Measurements from ENCODE around the gene AFF3. TPM values are rescaled to one million over a fixed set of nuclear protein-coding genes. Genes with fewer than 3 reads are reported as not detected.

AFF3 gene
- polyA plus RNA-seq, 5 donors = 17.1 to 21.3 (median 19.1) TPM

DNA sequence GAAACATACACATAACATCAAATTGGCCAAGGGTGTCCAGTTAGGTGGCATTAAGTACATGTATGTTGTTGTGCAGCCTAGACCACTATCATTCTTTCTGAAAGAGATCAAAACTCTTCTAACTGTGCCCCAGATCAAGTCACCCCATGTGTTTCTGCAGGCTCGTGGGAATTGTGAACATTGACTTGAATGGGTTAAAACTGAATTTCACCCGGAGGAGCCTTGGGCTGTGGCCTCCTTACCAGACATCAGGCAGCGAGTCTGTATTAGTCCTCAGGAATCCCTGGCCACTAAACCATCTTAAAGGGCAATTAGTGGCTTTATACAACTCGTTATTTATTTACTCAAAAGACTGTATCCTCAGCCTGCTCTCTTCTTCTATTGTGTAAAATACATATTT lies 503.6 kb downstream of the AFF3 start:
- DNase-seq = no peak

DNA sequence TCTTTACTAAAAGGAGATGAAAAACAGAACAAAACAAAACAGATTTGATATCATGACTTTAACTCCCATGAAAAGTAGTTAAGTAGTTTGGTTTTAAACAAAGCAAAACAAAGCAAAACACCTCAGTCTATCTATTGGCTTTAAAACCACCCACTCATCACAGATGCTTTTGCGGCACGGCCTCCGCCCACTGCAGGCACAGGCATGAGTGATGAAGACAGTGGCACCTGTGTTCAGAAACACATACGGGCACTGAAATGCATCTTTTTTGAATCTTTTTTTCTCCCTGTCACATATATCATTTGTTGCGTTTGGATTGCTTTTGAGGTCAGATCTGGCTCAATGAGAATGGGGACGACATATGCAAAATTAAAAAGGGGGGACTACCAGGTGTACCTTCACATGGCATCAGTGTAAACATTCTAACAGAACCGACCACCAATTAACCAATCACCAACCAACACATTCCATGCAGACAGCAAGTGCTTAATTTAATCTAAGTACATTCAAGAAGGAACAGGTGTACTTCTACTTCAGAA lies 505.2 kb downstream of the AFF3 start:
- DNase-seq = no peak

DNA sequence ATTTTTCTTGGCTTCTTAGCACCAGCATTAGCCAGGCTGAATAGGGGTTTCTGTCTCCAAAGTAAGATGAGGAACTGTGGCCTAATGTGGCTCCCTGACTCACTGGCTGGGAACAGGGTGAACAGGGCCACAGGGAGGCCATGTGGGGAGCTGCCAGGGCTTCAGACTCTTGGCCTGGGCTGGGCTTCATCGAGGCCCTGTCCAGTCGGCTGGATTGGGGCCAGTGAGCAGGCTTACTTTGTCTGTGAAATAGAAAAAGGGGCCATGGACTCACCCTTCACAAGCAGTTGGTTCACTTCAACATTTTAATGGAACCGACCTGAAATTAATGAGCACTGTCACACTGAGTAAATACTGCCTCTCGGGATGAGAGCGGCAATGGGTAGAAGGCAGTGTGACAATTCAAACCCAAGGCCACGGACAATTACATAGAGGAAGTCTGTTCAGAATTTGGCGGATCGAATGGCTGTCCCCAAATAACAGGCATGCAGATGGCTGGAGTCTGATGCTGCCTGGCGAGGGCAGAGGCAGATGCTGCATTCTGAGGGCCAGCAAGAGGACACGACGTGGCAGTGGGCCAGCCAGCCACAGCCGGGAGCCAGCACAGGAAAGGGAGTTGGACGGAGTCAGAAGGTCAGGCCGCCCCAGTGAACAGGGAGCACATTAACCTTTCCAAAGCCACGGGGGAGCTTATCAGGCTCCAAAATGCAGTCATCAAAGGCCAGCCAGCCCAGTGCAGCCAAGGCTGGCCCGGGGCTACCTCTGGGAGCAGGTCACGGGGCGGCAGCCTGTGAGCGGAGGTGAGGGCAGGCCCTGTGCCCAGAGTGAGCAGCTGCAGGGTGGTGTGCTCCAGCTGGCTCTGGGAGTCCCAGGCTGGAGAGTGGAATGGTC lies 506.0 kb downstream of the AFF3 start:
- no peak for DNase-seq

DNA sequence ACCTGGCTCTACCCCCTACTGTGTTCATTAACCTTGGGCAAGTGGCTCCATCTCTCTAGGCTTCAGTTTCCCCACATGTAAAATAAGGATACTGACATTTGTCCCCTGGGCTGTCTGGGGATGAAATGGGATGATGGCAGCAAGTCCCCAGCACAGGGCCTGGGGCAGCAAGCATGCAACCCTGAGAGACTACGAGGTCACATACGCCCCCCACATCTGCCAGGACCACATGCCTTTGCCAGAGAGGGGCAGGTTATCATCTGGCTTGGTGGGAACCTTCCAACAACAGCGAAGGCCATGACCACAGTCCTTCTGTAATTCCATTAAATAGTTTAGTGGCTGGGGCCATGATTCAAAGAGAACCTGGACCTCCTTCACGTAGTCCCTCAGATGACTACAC lies 506.7 kb downstream of the AFF3 start:
- DNase-seq = no peak

DNA sequence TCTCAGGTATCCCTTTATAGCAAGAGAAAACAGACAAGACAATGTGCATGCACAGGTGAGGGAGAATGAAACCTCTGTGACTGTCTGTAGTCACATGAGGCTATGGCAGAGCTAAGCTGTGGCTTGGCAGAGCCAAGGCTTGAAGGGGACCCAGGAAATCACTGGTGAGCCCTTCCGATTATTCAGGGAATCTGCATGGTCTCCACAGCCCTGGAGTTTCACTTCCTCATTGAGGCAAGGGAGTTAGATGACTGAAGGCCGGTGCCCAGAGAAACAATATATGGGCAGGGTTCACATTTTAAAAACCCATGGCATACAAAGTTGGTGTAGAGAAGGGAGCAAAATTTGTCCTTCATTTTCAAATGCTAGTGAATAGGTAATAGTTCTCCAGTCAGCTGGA lies 508.2 kb downstream of the AFF3 start:
- DNase-seq = no peak

DNA sequence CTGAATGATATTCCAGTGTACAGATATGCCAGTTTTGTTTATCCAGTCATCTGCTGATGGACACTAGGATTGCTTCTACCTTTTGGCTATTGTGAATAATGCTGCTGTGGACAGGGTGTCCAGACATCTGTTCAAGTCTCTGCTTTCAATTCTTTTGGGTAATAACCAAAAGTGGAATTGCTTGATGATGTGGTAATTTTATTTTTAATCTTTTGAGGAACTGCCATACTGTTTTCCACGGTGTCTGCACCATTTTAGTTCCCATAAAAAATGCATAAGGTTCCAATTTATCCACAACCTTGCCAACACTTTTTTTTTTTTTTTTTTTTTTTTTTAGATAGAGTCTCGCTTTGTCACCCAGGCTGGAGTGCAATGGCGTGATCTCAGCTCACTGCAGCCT lies 510.7 kb downstream of the AFF3 start:
- DNase-seq = no peak

DNA sequence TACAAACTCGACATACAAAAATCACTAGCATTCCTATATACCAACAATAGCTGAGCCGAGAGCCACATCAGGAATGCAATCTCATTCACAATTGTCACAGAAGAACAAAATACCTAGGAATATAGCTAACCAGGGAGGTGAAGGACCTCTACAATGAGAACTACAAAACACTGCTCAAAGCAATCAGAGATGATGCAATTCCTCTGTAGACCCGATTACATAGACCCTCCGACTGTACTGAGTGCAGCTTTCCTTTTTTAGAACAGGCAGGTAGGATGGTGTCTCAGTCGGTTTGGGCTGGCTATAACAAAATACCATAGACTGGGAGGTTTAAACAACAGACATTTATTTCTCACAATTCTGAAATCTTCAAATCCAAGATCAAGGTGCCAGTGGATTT lies 513.1 kb downstream of the AFF3 start:
- no peak for DNase-seq

DNA sequence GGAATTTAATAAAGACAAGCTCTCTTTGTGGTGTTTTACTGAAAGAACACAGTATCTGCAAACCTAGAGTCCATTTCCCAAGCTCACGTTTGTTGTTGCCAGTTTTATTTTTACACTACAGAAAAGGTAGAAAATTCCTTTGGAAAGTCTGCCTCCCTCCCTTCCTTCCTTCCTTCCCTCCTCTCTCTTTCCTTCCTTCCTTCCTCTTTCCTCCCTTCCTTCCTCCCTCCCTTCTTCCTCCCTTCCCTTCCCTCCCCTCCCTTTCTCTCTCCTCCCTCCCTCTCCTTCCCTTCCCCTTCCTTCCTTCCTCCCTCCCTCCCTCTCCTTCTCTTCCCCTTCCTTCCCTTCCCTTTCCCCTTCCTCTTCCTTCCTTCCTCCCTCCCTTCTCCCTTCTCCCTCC lies 516.2 kb downstream of the AFF3 start:
- no peak for DNase-seq

DNA sequence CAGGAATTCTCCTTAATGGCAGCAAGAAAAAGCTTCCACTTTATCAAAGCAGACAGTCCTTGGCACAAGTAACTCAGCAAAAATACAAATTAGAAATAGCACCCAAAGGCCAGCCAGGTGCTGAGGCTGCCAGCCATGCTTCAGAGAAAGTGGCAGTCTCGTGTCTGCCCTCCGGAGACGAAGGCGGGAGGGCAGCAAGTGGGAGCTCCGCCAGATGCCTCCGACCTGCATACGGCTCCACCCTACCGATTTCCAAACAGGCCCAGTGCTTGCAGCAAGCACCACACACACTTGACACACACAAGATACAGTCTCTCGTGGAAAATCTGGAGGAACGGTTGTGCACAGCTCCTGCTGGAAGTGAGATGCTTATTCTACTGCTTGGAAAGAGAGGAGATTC lies 517.7 kb downstream of the AFF3 start:
- DNase-seq = no peak

DNA sequence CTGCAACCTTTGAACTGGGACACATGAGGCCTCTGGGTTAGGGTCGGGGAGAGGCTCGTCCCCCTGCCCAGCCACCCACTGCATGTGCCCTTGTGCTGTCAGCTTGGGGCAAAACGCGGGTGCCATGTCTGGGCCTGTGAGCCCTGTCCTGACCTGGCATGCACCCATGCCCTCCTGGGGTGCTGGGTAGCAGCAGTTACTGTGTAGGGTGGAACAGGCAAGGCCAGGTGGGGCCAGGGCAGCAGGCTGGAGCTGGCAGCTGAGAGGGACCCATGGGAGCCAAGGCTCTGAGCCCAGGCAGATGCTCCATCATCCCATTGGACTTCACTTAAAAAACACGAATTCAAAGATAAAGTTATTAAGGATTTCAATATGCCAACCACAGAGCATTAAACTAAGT lies 518.8 kb downstream of the AFF3 start:
- no peak for DNase-seq

DNA sequence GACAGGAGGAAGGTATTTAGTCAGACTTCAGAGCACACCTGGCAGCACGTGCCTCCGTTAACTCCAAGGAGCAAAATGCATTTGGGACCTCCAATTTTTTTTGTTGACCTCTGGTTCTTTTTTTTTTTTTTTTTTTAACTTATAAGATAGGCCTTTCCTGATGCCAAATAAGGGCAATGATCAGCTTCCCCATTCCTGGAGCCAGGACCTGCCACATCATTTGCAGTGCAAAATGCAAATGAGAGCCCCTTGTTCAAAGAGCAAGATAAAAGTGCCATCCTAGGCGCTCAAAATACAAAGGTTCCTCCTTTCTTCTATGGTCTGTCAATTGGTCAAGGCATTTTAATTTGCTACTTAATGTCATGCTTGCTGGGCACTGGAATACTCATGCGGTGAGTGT lies 519.4 kb downstream of the AFF3 start:
- no peak for DNase-seq

DNA sequence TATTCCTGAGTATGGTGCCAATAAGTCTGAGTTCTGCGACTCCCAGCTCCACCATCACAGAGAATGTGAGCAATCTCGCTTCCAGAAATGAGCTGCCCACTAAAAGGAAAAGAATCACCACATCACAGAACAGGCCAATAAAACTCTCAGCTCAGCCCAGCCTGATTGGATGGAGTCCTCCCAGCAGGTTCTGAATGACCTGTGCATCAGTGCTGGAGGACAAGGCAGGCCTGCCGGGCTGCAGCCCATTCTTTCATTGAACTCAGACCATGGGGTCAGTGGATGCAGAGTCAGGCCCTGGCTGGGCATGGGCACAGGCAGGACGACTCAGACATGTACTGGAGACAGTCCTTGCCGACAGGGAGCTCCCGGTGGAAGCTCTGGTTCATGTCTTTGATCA lies 519.9 kb downstream of the AFF3 start:
- DNase-seq = no peak

DNA sequence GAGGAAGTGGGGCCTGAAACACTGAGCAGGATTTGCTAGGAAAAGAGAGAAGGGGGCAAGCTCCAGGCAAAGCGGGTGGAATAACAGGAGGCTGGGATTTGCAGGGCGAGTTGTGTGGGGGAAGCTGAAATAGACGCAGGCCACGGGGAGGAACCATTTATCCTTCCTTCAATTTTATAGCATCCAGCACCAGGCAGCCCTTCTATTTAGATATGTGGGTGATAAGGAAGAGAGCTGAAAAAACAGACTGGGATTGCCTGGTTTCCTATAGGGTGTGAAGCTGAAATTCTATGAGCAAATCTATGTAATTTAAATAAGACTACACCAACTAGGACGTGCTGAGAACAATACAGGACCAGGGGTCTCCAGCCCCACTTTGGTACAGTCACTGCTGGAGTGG lies 520.6 kb downstream of the AFF3 start:
- no peak for DNase-seq

DNA sequence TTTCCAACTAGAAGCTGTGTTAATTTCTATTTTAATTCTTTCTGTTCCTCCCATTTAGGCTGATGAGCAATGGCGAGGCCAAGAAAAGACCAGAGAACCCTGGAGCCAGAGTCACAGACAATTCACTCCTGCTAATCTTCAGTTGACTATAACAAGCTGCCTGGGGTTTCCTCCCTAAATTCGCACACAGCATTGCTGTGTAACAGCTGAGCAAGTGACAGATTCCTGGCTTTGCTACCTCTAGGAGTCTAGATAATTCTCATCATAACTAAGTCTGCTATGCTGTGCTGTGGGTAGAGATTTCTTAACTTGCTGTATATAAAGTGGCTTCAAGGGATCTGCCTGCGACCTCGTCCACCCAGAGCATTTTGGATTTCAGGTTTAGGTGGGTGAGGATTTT lies 521.3 kb downstream of the AFF3 start:
- no peak for DNase-seq

DNA sequence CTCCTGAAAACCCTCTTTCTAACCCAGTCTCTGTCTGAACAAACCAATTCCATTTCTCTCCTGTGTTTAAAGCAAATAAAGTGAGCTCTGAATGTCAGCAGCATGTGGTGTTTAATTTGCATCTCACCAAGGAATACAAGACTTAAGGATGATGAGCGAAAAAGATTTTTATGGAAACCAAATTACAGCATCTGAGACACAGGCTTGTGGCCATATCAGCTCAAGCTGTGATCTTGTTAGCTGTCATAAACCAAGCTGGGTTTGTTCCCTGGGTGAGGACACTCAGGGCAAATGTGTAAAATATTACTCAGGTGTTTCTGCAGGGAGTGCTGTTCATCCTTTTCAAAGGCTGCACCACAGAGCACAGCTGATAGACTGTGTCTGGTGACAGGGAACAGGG lies 523.2 kb downstream of the AFF3 start:
- DNase-seq = no peak

DNA sequence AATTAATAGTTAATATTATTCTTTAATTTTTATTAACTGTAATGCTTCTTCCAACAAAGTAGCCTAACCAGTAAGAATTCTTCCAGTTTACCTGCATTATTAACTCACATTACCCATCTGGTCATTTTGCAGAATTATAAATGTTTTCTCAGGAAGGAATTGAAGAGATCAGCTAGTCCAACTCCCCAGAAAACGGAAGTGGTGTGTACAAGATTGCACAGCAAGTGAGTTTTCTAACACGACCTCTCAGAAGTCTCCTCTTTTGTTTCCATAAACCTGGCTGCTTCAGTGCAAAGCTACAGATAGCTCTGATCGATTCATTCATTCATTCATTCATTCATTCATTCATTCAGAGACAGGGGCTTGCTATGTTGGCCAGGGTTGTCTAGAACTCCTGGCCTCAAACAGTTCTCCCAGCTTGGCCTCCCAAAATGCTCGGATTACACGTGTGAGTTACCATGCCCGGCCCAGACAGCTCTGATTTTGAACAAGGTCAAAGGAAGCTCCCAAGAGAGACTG lies 523.8 kb downstream of the AFF3 start:
- DNase-seq = no peak

DNA sequence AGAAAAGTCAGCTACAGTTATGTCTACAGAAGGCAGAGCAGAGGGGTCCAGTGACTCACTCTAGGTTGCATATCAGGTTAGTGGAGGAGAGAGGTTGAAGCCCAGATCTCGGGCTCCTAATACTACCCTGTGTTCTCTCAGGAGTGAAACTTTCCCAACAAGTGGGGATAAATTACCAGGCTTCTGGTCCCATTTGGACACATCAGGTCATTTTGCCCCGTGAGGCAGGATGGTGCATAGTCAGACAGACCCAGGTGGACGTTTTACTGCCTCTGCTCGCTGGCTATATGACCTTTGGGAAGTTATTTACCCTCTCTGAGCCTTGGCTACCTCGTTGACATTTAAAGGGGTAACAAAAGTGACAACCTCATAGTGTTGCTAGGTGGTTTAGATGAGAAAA lies 524.6 kb downstream of the AFF3 start:
- DNase-seq = no peak

DNA sequence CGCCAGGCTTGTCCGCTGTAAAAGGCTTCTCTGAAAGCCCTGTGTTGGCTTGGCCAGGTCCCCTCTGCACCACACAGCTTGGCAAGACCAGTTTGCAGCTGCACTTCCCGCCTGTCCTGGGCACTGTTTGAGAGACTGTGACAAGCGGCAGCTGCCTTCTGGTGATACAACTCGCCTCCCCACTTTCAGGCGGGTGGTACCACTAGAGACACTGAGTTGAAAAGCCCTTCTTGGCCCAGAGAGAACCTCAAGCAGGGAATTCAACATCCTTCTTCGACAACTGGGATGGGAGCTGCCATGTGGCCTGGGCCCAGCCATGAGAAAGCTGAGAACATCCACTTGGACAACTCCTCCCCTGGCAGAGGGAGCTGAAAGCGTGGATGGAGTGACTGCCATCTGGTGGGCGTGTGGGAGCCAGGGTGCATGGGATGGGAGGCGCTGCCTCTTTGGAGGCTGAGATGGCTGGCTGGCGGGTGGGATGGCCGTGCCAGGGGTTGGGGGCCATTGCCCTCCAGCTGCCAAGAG lies 527.1 kb downstream of the AFF3 start:
- no peak for DNase-seq

DNA sequence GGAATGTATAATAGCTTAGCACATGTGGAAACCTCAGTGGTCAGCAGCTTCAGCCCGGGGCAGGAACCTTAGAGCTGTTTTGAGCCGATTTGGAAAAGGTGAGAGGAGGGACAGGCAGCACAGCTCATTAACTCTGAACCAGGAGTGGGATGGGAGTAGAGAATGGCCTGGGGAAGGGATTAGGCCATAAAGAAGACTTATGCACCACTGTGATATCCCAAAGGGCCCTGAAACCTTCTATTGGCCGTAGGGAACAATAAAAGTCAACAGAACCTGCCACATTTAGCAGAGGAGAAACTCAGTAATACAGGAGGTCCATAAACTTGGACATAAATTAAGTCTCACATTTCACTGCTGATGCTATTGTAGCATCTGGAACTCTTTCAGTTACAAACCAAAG lies 528.4 kb downstream of the AFF3 start:
- DNase-seq = no peak

DNA sequence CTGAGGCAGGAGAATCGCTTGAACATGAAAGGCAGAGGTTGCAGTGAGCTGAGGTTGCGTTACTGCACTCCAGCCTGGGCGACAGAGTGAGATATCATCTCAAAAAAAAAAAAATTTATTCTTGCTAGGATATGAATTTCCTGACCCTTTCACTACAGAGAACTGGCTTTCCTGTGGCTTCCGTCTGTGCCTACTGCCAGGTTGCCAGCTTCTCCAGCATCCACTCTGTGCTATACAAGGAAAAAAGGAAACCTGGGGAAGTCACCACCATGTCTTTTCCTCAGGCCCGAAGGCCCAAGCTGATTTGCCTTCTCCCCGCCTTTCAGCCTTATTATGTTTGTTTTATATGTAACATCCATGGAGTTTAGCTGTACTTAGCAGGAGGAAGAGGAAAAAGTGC lies 530.6 kb downstream of the AFF3 start:
- no peak for DNase-seq

DNA sequence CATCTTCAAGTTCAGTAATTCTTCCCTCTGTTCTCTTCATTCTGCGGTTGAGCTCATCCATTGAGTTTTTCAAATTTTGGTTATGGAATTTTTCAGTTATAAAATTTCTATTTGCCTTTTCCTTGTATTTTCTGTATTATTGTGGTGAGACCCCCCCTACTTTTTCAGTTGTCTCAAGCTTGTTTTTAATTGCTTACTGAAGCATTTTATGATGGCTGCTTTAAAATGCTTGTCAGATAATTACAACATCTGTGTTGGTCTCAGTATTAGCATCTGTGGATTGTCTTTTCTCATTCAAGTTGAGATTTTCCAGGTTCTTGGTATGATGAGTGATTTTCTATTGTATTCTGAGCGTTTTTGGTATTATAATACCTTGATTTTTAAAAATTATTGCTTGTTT lies 531.4 kb downstream of the AFF3 start:
- no peak for DNase-seq

DNA sequence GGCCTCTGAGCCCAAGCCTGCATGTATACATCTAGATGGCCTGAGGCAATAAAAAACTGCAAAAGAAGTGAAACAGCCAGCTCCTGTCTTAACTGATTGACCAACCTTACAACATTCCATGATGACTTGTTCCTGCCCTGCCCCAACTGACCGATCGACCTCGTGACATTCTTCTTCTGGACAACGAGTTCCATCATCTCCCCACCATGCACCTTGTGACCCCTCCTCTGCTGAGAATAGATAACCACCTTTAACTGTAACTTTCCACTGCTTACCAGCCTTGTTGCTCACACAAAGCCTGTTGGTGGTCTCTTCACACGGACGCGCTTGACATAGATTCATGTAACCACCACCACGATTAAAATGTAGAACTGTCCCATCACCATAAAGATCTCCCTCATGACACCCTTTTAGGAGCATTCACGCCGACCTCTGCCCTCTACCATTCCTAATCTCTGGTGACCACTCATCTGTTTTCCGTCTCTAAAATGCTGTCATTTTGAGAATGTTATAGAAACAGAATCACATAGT lies 532.5 kb downstream of the AFF3 start:
- DNase-seq = no peak

DNA sequence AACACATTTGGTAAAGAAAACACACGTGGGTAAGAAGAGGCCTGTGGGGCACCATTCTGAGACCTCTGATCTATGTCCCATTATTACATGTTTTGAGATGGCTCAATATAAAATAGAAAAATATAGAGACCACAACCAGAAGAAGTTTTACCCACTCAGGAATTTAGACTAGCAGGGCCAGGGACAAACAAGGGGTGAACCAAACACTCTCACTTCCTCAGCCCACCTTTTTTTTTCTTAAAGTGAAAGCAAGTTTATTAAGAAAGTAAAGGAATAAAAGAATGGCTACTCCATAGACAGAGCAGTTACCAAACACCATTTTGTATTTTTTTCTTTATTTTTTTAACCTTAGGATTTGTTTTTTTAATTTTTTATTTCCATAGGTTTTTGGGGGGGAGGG lies 533.5 kb downstream of the AFF3 start:
- DNase-seq = no peak

All from right lung (tissue), 5 donors.